GM18505 (cell line): ENCODE measurements around the gene MMP14.

ENCODE experiments used
- ATAC-seq: cut with Tn5 transposase; IDR thresholded peaks from one replicate; pipeline ENCODE4 v1.9.1; 2021; ENCODE audit not compliant: unreplicated experiment
- POLR2A ChIP-seq: IDR thresholded peaks from 4 replicates; pipeline ENCODE4 v1.6.1; 2011; ENCODE audit warnings: borderline replicate concordance; ENCODE audit not compliant: insufficient read depth, insufficient read length; ENCODE audit errors: extremely low read depth

MMP14 gene

DNA sequence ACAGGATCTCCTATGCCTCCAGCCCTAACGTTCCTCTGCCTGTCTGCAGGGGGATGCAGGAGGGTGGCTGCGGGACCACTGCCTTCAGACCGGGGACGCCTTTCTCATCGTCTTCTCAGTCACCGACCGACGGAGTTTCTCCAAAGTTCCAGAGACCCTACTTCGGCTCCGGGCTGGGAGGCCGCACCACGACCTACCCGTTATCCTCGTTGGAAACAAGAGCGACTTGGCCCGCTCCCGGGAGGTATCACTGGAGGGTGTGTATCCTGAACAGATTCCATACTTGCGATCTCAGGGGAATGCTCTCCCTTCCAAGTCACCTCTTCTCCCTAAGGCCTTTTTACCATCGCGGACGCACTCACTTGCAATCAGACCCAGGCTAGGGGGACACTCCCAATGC lies 49.6 kb downstream of the MMP14 start:
- no peak for ATAC-seq
- no peak for TF ChIP-seq POLR2A

DNA sequence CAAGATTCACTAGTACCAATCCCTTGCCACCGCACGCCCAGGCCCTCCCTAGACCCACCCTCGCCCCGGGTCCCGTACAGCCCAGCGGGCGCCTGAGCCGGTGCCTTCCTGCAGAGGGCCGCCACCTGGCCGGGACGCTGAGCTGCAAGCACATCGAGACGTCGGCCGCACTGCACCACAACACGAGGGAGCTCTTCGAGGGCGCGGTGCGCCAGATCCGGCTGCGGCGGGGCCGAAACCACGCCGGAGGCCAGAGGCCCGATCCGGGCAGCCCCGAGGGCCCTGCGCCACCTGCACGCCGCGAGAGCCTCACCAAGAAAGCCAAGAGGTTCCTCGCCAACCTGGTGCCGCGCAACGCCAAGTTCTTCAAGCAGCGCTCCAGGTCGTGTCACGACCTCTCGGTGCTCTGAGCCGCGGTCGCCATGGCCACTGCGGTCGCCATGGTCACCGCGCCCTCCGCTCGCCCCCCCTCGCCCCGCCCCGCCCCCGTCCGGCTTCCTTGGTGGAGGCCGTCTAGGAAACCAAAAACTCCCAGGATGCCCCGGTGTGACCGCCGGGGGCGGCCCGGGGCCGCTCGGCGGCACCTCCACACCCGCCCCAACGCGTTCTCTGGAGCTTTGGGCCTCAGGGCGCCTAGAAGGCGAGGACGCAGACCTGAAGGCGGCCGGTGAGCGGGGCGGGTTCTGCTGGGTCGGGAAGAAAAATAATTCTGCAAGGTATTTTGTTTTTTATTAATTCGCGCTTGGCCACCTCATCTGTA lies 50.3 kb downstream of the MMP14 start:
- ATAC-seq, result peak; percentile 43
- peak; percentile 86 for TF ChIP-seq POLR2A

- no peak for TF ChIP-seq POLR2A
- ATAC-seq, result peak; percentile 42
Measured at GRCh38 chr14:22887260-22887989, 51.0 kb downstream of the MMP14 start.

GRCh38 chr14:22887990-22888378 lies 51.6 kb downstream of the MMP14 start:
- TF ChIP-seq POLR2A, result peak; percentile 70
- peak; percentile 41 for ATAC-seq

DNA sequence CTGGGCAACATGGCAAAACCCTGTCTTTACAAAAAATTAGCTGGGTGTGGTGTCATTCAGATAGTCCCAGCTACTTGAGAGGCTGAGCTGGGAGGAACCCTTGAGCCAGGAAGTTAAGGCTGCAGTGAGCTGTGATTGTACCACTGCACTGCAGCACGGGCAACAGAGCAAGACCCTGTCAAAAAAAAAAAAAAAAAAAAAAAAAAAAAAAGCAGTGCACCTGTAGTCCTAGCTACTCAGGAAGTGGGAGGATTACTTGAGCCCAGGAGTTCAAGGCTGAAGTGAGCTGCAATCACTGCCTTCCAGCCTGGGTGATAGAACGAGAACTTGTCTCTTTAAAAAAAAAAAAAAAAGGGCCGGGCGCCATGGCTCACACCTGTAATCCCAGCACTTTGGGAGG lies 52.3 kb downstream of the MMP14 start:
- no peak for TF ChIP-seq POLR2A
- ATAC-seq, result no peak

DNA sequence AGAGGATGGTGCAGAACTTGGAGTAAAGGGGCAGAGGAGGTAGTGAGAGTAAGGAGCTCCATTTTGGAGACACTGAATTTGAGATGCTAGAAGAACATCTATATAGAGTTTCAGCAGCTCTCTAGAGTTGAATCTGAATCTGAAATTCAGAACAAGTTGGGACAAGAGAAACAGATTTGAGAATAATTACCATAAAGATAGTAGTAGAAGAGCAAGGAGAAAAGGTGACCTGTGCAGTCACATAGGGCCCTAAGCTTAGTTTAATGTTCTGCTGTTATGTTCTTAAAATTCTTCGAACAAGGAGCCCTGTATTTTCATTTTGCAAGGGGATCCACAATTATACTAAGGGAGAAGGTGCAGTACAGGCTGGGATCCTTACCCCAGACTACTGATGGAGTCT lies 54.0 kb downstream of the MMP14 start:
- TF ChIP-seq POLR2A, result no peak

GRCh38 chr14:22892488-22892887 lies 56.1 kb downstream of the MMP14 start:
- ATAC-seq, result no peak
- TF ChIP-seq POLR2A, result no peak

More for the DNA sequence above, 54.0 kb downstream of the MMP14 start:
- no peak for ATAC-seq

GRCh38 chr14:22893706-22894105 lies 57.3 kb downstream of the MMP14 start:
- ATAC-seq, result no peak
- TF ChIP-seq POLR2A, result no peak

- no peak for ATAC-seq
- TF ChIP-seq POLR2A, result no peak
Measured at GRCh38 chr14:22895402-22895801, 59.0 kb downstream of the MMP14 start.

DNA sequence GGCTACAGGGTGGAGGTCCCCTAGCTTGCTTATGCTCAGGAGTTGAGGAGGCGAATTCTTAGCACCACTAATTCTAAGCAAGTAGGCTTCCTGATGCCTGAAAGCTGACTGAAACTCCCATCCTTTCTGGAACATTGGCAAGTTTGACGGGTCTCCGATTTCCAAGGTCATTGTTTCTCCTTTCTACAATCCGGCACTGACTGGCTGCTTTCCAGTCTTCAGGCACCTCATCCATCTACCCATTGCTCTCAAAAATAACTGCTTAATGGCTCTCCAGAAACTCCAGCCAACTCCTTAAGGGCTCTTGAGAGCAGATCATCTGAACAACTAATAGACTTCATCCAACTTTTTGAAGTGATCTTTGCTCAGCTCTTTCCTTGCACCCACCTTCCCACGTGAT lies 60.0 kb downstream of the MMP14 start:
- no peak for ATAC-seq
- no peak for TF ChIP-seq POLR2A

- ATAC-seq, result no peak
- no peak for TF ChIP-seq POLR2A
Measured at GRCh38 chr14:22896760-22897159, 60.4 kb downstream of the MMP14 start.

DNA sequence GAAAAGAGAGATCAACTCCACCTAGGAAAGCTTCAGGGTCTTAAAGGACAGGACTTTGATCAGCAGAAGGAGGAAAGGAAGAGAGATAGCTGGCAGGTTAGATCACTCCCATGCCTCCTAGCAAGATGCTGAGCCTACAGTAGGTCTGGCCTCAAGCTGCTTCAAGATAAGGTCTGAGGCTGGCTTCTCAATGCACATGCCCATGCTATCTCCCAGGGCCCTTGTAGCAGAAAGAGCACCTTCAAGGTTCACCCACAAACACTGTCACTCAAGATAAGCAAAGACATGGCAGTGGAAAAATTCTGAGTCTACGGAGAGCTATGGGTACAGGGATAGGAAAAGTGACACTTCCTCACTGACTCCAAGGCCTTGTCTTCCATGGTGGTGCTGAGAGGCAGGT lies 61.0 kb downstream of the MMP14 start:
- TF ChIP-seq POLR2A, result no peak
- ATAC-seq, result no peak
